RWPE2 (cell line): ENCODE measurements around the gene DLX4.

Source experiments
- ATAC-seq: fragments of 200-7000 bp; cut with Tn5 transposase; 3 replicates; pipeline ENCODE4 v1.9.1; 2021; ENCODE audit warnings: low read depth
- DNase-seq: peaks from one replicate; pipeline ENCODE4 v3.0.0-alpha.2; 2020; ENCODE audit warnings: low spot score
- H3K27ac ChIP-seq: fragments of 450-650 bp; 2 replicates; pipeline ENCODE4 v1.5.1; 2017; ENCODE audit warnings: mild to moderate bottlenecking; ENCODE audit not compliant: poor library complexity, severe bottlenecking
- H3K27me3 ChIP-seq: fragments of 250-450 bp; sonication (Bioruptor Pico); 2 replicates; pipeline ENCODE4 v1.5.1; 2021; ENCODE audit warnings: mild to moderate bottlenecking, moderate library complexity; ENCODE audit not compliant: insufficient read depth, poor library complexity, severe bottlenecking
- H3K36me3 ChIP-seq: fragments of 250-450 bp; sonication (Bioruptor Pico); 2 replicates; pipeline ENCODE4 v1.5.1; 2020; ENCODE audit warnings: low read depth, mild to moderate bottlenecking, moderate library complexity
- H3K4me1 ChIP-seq: fragments of 250-450 bp; sonication (Bioruptor Pico); 2 replicates; pipeline ENCODE4 v1.5.1; 2021; ENCODE audit warnings: mild to moderate bottlenecking, moderate library complexity; ENCODE audit not compliant: insufficient read depth, poor library complexity, severe bottlenecking
- H3K4me3 ChIP-seq: fragments of 250-450 bp; sonication (Bioruptor Pico); 2 replicates; pipeline ENCODE4 v1.5.1; 2021; ENCODE audit warnings: mild to moderate bottlenecking, moderate library complexity; ENCODE audit not compliant: severe bottlenecking
- H3K9me3 ChIP-seq: fragments of 250-450 bp; sonication (Bioruptor Pico); 2 replicates; pipeline ENCODE4 v1.5.1; 2021; ENCODE audit warnings: mild to moderate bottlenecking, moderate library complexity; ENCODE audit not compliant: severe bottlenecking
- CTCF ChIP-seq: fragments of 450-650 bp; IDR thresholded peaks from one replicate; pipeline ENCODE4 v1.5.1; 2017; ENCODE audit warnings: mild to moderate bottlenecking, moderate library complexity; ENCODE audit not compliant: poor library complexity, severe bottlenecking

DLX4 gene

GRCh38 chr17:49924589-49924988 is 44.4 kb upstream of the DLX4 start:
- Histone ChIP-seq H3K27ac (no peak overlapping the region), H3K4me3 (no peak overlapping the region), H3K36me3 (no peaks in the 10 kb centered on the region), H3K4me1 (peaks cover 11% of the 10 kb centered on the region), H3K9me3 (no peaks in the 10 kb centered on the region), H3K27me3 (no peaks in the 10 kb centered on the region)
- no peak for TF ChIP-seq CTCF
- ATAC-seq = no peak
- no peak for DNase-seq

GRCh38 chr17:49925921-49926320 is 43.1 kb upstream of the DLX4 start:
- DNase-seq = no peak
- Histone ChIP-seq H3K27ac (no peak overlapping the region), H3K4me3 (no peak overlapping the region), H3K4me1 (peaks cover 11% of the 10 kb centered on the region), H3K27me3 (no peaks in the 10 kb centered on the region), H3K9me3 (no peaks in the 10 kb centered on the region), H3K36me3 (no peaks in the 10 kb centered on the region)
- no peak for TF ChIP-seq CTCF
- no peak for ATAC-seq

GRCh38 chr17:49926886-49927285 is 42.1 kb upstream of the DLX4 start:
- no peak; the same call in 2 of the 3 replicates for ATAC-seq

GRCh38 chr17:49928126-49928800 is 40.7 kb upstream of the DLX4 start:
- H3K36me3 ChIP-seq = no peaks in the 10 kb centered on the region
- H3K9me3 ChIP-seq = no peaks in the 10 kb centered on the region
- H3K27me3 ChIP-seq = no peaks in the 10 kb centered on the region
- TF ChIP-seq CTCF = no peak
- ATAC-seq (no peak), DNase-seq (no peak)
- H3K4me3 ChIP-seq = no peak overlapping the region
- peak overlapping the region; percentile 33 for H3K27ac ChIP-seq
- H3K4me1 ChIP-seq = peaks cover 11% of the 10 kb centered on the region

More at GRCh38 chr17:49926886-49927285, 42.1 kb upstream of the DLX4 start:
- peaks cover 11% of the 10 kb centered on the region for H3K4me1 ChIP-seq
- no peaks in the 10 kb centered on the region for H3K36me3 ChIP-seq
- no peak overlapping the region for H3K4me3 ChIP-seq
- no peak overlapping the region for H3K27ac ChIP-seq
- no peak for DNase-seq
- no peaks in the 10 kb centered on the region for H3K27me3 ChIP-seq
- TF ChIP-seq CTCF = no peak
- H3K9me3 ChIP-seq = no peaks in the 10 kb centered on the region

- Histone ChIP-seq H3K4me1 (peaks cover 11% of the 10 kb centered on the region), H3K9me3 (no peaks in the 10 kb centered on the region), H3K4me3 (no peak overlapping the region), H3K36me3 (no peaks in the 10 kb centered on the region), H3K27me3 (no peaks in the 10 kb centered on the region), H3K27ac (peak overlapping the region; percentile 33)
- ATAC-seq = peak; percentile 75
- no peak for TF ChIP-seq CTCF
- no peak for DNase-seq
These were observed 40.0 kb upstream of the DLX4 start for GRCh38 chr17:49928837-49929475.
